Activated CD8-positive, alpha-beta T cell treated with anti-CD3 and anti-CD28 coated beads for 36 hours (primary cell): Measurements from ENCODE around the gene RAB31. TPM values are rescaled to one million over a fixed set of nuclear protein-coding genes. Genes with fewer than 3 reads are reported as not detected.

Experiments
- ATAC-seq: fragments of 200-7000 bp; cut with Tn5 transposase; one replicate; pipeline ENCODE4 v1.10.0; 2021; ENCODE audit warnings: mild to moderate bottlenecking, moderate library complexity
- CTCF ChIA-PET: fragments of 350-600 bp; sonication (Branson Sonifier 250); formaldehyde crosslinking; loops from one replicate; lab custom pipeline; 2021; ENCODE audit warnings: antibody characterized with exemption; lab: Charles Lee
- POLR2A ChIA-PET: fragments of 350-600 bp; sonication (Branson Sonifier 250); formaldehyde crosslinking; loops from one replicate; lab custom pipeline; 2021; ENCODE audit warnings: antibody characterized with exemption; lab: Charles Lee
- DNase-seq: peaks from one replicate; pipeline ENCODE4 v3.0.0-alpha.2; 2020
- H3K27ac Mint-ChIP-seq: one replicate; pipeline ENCODE4 v1.8.0; 2021; ENCODE audit warnings: mild to moderate bottlenecking, mixed read lengths
- H3K27me3 Mint-ChIP-seq: one replicate; pipeline ENCODE4 v1.8.0; 2021; ENCODE audit warnings: mixed read lengths
- H3K36me3 Mint-ChIP-seq: one replicate; pipeline ENCODE4 v1.8.0; 2021; ENCODE audit warnings: low read depth, mixed read lengths
- H3K4me1 Mint-ChIP-seq: one replicate; pipeline ENCODE4 v1.8.0; 2021; ENCODE audit warnings: low read depth, mixed read lengths
- H3K4me3 Mint-ChIP-seq: one replicate; pipeline ENCODE4 v1.8.0; 2021; ENCODE audit warnings: mild to moderate bottlenecking, moderate library complexity, mixed read lengths
- H3K9me3 Mint-ChIP-seq: one replicate; pipeline ENCODE4 v1.8.0; 2021; ENCODE audit warnings: mixed read lengths
- intact Hi-C: fragments of 100-400 bp; cut with micrococcal nuclease; formaldehyde crosslinking; loops from one replicate; pipeline ENCODE4 v1.10.0; 2022
- total RNA-seq, 2 experiments: library from RNA; stranded (reverse); gene quantifications; one replicate each; pipeline ENCODE4 v1.2.3, GENCODE V29; 2021
- TF ChIP-seq, protein P1 (sequence below): fragments of 200-600 bp; IDR thresholded peaks from one replicate; pipeline ENCODE4 v1.8.0; 2022; ENCODE audit warnings: antibody characterized with exemption, mild to moderate bottlenecking

RAB31 gene
- total RNA-seq, 2 experiments from 2014 or later = 0.45 to 0.76 TPM

GRCh38 chr18:9868857-9869714 is 161.0 kb downstream of the RAB31 start:
- peaks cover 16% of the 10 kb centered on the region for H3K9me3 Mint-ChIP-seq
- H3K36me3 Mint-ChIP-seq = no peaks in the 10 kb centered on the region
- H3K27me3 Mint-ChIP-seq = peaks cover 8% of the 10 kb centered on the region
- intact Hi-C loops = no loop called here
- H3K4me3 Mint-ChIP-seq = no peak overlapping the region
- no peaks in the 10 kb centered on the region for H3K4me1 Mint-ChIP-seq
- no peak overlapping the region for H3K27ac Mint-ChIP-seq
- DNase-seq (no peak), ATAC-seq (no peak)
- TF ChIP-seq, protein P1, sequence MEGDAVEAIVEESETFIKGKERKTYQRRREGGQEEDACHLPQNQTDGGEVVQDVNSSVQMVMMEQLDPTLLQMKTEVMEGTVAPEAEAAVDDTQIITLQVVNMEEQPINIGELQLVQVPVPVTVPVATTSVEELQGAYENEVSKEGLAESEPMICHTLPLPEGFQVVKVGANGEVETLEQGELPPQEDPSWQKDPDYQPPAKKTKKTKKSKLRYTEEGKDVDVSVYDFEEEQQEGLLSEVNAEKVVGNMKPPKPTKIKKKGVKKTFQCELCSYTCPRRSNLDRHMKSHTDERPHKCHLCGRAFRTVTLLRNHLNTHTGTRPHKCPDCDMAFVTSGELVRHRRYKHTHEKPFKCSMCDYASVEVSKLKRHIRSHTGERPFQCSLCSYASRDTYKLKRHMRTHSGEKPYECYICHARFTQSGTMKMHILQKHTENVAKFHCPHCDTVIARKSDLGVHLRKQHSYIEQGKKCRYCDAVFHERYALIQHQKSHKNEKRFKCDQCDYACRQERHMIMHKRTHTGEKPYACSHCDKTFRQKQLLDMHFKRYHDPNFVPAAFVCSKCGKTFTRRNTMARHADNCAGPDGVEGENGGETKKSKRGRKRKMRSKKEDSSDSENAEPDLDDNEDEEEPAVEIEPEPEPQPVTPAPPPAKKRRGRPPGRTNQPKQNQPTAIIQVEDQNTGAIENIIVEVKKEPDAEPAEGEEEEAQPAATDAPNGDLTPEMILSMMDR = no peak
- CTCF ChIA-PET = no interaction called here
- POLR2A ChIA-PET = no interaction called here

DNA sequence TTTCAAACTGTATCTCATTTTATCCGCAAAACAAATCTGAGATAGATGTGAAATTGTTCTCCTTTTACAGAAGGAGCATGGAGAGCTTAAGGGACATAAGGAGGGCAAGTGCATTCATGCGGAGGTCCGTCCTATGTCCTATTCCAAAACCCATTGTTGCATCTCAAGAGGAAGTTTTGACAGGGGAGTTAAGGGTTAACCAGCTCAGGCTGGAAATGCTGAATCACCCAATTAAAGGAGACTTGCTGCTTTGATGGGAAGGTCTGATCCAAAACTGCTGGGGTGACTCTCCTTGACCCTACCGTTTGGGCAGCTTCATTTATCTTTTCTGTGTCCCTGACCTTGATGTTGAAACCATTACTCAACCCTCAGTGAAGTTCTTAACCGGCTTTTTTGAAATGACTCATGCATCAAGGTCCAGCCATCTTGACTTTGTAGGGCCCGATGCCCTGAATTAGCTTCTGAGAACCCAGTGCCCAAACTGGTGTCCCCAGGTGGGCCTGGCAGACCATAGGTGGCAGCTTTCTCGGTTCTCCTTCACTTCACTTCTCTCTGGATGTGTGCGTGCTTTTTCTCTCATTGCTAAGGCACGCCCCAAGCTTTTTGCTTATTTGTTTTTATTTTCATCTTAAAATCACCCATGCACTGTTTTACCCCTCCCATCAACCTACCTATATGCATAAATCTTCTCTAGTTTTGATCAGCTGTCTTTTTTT is 161.8 kb downstream of the RAB31 start:
- DNase-seq = no peak
- Mint-ChIP-seq H3K9me3 (peaks cover 16% of the 10 kb centered on the region), H3K36me3 (no peaks in the 10 kb centered on the region), H3K4me1 (no peaks in the 10 kb centered on the region), H3K27me3 (peaks cover 8% of the 10 kb centered on the region), H3K4me3 (no peak overlapping the region), H3K27ac (no peak overlapping the region)
- peak; percentile 27 for ATAC-seq
- CTCF ChIA-PET = interaction anchor here (1.3 kb wide), 1 partner anchor 36 kb away, joined by 3 read pairs; no protein-coding TSS in a partner anchor
- POLR2A ChIA-PET = no interaction called here
- intact Hi-C loops = no loop called here
- TF ChIP-seq, protein P1 = no peak

DNA sequence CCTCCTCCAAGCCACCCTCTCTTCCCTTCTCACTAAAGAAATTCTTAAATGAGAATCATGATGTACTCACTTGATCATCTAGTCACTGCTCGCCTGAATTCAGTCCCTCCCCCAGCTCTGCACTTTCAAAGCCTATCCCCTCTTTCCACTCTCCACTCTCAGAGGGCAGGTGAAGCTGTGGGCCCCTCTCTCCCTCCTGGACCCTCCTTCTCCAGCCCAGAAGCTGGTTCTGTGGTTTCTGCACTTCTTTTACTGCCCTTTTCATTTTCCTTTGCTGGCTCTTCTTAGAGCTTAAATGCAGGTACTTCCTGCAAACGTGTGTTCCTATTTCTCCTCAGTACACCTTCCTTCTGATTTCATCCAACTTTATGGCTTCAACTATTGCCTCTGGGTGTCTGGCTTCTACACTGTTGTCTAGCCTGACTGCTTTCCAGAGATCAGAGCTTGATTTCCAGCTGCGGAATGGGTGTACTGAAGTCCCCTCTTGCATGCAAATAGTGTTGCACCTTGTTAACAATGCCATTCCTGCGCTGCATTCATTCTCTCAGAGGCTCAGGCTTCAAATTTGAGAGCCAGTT is 162.4 kb downstream of the RAB31 start:
- intact Hi-C loops = no loop called here
- TF ChIP-seq, protein P1 = no peak
- POLR2A ChIA-PET = no interaction called here
- DNase-seq (no peak), ATAC-seq (no peak)
- Mint-ChIP-seq H3K4me1 (no peaks in the 10 kb centered on the region), H3K9me3 (peaks cover 13% of the 10 kb centered on the region), H3K4me3 (no peak overlapping the region), H3K27me3 (peaks cover 10% of the 10 kb centered on the region), H3K36me3 (no peaks in the 10 kb centered on the region), H3K27ac (no peak overlapping the region)
- CTCF ChIA-PET = interaction anchor here (1.3 kb wide), 1 partner anchor 35 kb away, joined by 3 read pairs; no protein-coding TSS in a partner anchor

DNA sequence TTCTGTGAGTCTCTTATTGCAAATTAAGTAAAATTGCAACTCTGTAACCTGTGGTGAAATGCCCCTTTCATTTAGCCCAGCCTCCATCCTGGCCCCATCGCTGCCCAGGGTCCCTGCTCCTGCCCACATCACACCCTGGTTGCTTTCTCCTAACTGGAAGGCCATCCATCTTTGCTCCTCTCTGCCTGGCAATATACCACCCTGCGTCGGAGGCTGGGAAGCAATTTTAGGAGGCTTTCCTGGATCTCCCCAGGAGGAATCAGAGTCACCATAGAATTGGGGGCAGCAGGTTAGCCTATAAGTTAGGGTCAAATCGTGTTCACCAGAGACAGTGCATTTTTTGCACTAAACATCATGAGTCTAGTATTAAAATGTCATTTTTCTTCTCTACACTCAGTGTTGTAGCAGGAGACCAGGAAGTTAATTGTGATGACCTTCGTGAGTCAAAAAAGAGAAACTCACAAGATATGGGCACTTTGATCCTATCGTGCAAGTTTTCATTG is 163.2 kb downstream of the RAB31 start:
- DNase-seq = no peak
- H3K27me3 Mint-ChIP-seq = peaks cover 12% of the 10 kb centered on the region
- peaks cover under 1% of the 10 kb centered on the region for H3K4me1 Mint-ChIP-seq
- H3K36me3 Mint-ChIP-seq = no peaks in the 10 kb centered on the region
- H3K9me3 Mint-ChIP-seq = peaks cover 6% of the 10 kb centered on the region
- CTCF ChIA-PET = interaction anchor here (1.3 kb wide), 1 partner anchor 34 kb away, joined by 3 read pairs; no protein-coding TSS in a partner anchor
- POLR2A ChIA-PET = no interaction called here
- no peak overlapping the region for H3K4me3 Mint-ChIP-seq
- intact Hi-C loops = no loop called here
- no peak overlapping the region for H3K27ac Mint-ChIP-seq
- TF ChIP-seq, protein P1 = no peak
- ATAC-seq = no peak
